Adrenal gland (tissue), 12 donors: ENCODE results near the gene DEK. TPM values are rescaled to one million over a fixed set of nuclear protein-coding genes. Genes with fewer than 3 reads are reported as not detected.
"Not testable (repeated sequence)": the region's sequence is repeated elsewhere in the genome, so short reads cannot be mapped to it uniquely, and the experiment has no call there.

Experiments
- DNase-seq, 7 donors: peaks; one replicate each; pipeline ENCODE4 v3.0.0-alpha.2; 2019 to 2020
- H3K27ac ChIP-seq, 5 donors: fragments of 200-600 bp; sonication (generic) in 4 of 5; 1 replicate in 3 of 5; 2 replicates in 2 of 5; pipeline versions ENCODE4 v1.5.1 to v1.8.0; 2016 to 2020; ENCODE audit warnings: mild to moderate bottlenecking in 1 of 5
- H3K27me3 ChIP-seq: fragments of 200-600 bp; 2 replicates; pipeline ENCODE4 v1.8.0; 2021
- H3K36me3 ChIP-seq, 2 donors: fragments of 200-600 bp; replicated peaks in 1 of 2; 1 replicate in 1 of 2; 2 replicates in 1 of 2; pipeline versions ENCODE4 v1.5.1 to v1.8.0; 2018 to 2022
- H3K4me1 ChIP-seq, 2 donors: fragments of 200-600 bp; replicated peaks in 1 of 2; 1 replicate in 1 of 2; 2 replicates in 1 of 2; pipeline versions ENCODE4 v1.5.1 to v1.8.0; 2018 to 2021
- H3K4me3 ChIP-seq, 4 donors: fragments of 200-600 bp; sonication (generic) in 3 of 4; one replicate each; pipeline ENCODE4 v1.5.1; 2016 to 2018
- H3K9me3 ChIP-seq, 3 donors: fragments of 200-600 bp; sonication (generic) in 1 of 3; replicated peaks in 1 of 3; 1 replicate in 2 of 3; 2 replicates in 1 of 3; pipeline versions ENCODE4 v1.5.1 to v1.8.0; 2016 to 2021
- POLR2A ChIP-seq, 2 donors: fragments of 450-650 bp; IDR thresholded peaks; one replicate each; pipeline ENCODE4 v1.6.1; 2017; ENCODE audit warnings: antibody characterized with exemption in 2 of 2, mild to moderate bottlenecking in 2 of 2, moderate library complexity in 1 of 2
- WGBS, 4 donors: extraction: QIAGEN DNeasy Blood & Tissue Kit in 2 of 4; methylation state at CpG; one replicate each; pipeline versions ENCODE4 v1.1.5 to v1.1.7; 2013 to 2017; 5-methylcytosine and 5-hydroxymethylcytosine counted together
- intact Hi-C, 2 donors: fragments of 100-400 bp; cut with DNase I; formaldehyde crosslinking; loops; one replicate each; pipeline versions ENCODE4 v1.14.1 to v1.15.0; 2022 to 2023
- polyA plus RNA-seq, 3 donors: library from polyadenylated mRNA; stranded (reverse); fragments of 200-250 nt in 2 of 3; fragments of 350-450 nt in 1 of 3; fragmentation: Illumina TruSeq in 1 of 3; extraction: RNeasy Lipid Tissue Mini Kit (QIAGEN cat#74804) in 1 of 3; gene quantifications; one replicate each; pipeline ENCODE4 v1.2.3, GENCODE V29; 2013 to 2014
- total RNA-seq, 9 donors: library from RNA; depleted of rRNA in 4 of 9; stranded (reverse); fragments of >200 nt in 4 of 9; fragments of 120-200 nt in 1 of 9; fragmentation: NEBNext Ultra II Directional in 1 of 9; extraction: Animal tissue kit (Norgen Biotek cat#: 25700) in 1 of 9; gene quantifications; one replicate each; pipeline versions ENCODE4 v1.1.0 to v1.2.4, GENCODE V29; 2013 to 2023
- TF ChIP-seq, protein P1 (sequence below), 6 experiments: fragments of 450-650 bp in 4 of 6; fragments of 200-600 bp in 2 of 6; sonication (generic) in 1 of 6; IDR thresholded peaks; 1 replicate in 5 of 6; 2 replicates in 1 of 6; pipeline versions ENCODE4 v1.5.1 to v1.8.0; 2016 to 2021; ENCODE audit warnings: antibody characterized with exemption in 6 of 6, mild to moderate bottlenecking in 2 of 6, moderate library complexity in 1 of 6
- donor health status: healthy with polysubstance abuse.
- donor health status: Bipolar disorder and iron deficiency.
- donor health status: DM: yes; HTN: yes; CAD: no.
- donor health status: DM: no; HTN: no; CAD: no.
- donor health status: DM: no; HTN: no; CAD: no.
- donor health status: DM: yes; HTN: yes; CAD: no.

DEK gene
- total and polyA plus RNA-seq, 12 donors: 15.7 to 103 (median 61.3) TPM

DNA sequence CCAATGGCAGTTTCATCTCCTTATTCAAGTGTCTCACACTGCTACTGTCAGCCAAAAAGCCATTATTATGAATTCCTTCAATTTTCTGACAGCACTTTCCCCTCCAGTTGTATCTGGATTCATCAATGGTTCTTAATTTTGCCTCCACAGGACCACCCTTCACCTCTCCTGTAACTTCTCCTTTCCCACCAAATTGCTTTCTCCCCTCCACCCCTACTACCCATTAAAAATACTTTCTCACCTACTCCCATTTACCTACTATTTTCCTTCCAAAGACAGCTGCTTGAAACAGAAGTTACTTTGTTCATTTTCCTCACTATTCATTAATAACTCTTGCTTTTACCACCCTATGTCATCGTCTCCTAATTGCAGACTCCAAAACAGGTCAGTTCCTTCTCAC, 29.8 kb downstream of the DEK start:
- peaks cover 0 to 10% of the 10 kb centered on the region in 2 donors for H3K36me3 ChIP-seq
- TF ChIP-seq, protein P1, sequence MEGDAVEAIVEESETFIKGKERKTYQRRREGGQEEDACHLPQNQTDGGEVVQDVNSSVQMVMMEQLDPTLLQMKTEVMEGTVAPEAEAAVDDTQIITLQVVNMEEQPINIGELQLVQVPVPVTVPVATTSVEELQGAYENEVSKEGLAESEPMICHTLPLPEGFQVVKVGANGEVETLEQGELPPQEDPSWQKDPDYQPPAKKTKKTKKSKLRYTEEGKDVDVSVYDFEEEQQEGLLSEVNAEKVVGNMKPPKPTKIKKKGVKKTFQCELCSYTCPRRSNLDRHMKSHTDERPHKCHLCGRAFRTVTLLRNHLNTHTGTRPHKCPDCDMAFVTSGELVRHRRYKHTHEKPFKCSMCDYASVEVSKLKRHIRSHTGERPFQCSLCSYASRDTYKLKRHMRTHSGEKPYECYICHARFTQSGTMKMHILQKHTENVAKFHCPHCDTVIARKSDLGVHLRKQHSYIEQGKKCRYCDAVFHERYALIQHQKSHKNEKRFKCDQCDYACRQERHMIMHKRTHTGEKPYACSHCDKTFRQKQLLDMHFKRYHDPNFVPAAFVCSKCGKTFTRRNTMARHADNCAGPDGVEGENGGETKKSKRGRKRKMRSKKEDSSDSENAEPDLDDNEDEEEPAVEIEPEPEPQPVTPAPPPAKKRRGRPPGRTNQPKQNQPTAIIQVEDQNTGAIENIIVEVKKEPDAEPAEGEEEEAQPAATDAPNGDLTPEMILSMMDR (IDR thresholded peaks at IDR 0.05): no peak
- no peak for TF ChIP-seq POLR2A (IDR thresholded peaks at IDR 0.05)
- 94 to 98% (median 97%) methylated on average over 1 of the region's 1 CpG for WGBS, 4 donors
- H3K4me1 ChIP-seq: no peaks in the 10 kb centered on the region
- DNase-seq: no peak
- H3K4me3 ChIP-seq: no peak overlapping the region
- no peaks in the 10 kb centered on the region for H3K27me3 ChIP-seq
- H3K27ac ChIP-seq: no peak overlapping the region
- H3K9me3 ChIP-seq: peaks cover 0 to 7% (median 0%) of the 10 kb centered on the region in 3 donors
- intact Hi-C loops: no loop called here

DNA sequence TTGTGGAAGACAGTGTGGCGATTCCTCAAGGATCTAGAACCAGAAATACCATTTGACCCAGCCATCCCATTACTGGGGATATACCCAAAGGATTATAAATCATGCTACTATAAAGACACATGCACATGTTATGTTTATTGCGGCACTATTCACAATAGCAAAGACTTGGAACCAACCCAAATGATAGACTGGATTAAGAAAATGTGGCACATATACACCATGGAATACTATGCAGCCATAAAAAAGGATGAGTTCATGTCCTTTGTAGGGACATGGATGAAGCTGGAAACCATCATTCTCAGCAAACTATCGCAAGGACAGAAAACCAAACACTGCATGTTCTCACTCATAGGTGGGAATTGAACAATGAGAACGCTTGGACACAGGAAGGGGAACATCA, 30.6 kb downstream of the DEK start:
- not testable (repeated sequence) for DNase-seq
- WGBS, 4 donors: 97 to 100% (median 98%) methylated on average over 3 to 4 of the region's 4 CpGs

DNA sequence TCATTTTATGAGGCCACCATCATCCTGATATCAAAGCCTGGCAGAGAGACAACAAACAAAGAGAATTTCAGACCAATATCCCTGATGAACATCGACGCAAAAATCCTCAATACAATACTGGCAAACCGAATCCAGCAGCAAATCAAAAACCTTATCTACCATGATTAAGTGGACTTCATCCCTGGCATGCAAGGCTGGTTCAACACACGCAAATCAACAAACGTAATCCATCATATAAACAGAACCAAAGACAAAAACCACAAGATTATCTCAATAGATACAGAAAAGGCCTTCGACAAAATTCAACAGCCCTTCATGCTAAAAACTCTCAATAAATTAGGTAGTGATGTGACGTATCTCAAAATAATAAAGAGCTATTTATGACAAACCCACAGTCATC, 32.5 kb downstream of the DEK start:
- H3K36me3 ChIP-seq, H3K9me3 ChIP-seq, intact Hi-C loops, H3K27me3 ChIP-seq, H3K27ac ChIP-seq, H3K4me3 ChIP-seq, DNase-seq, H3K4me1 ChIP-seq: not testable (repeated sequence)
- 94 to 99% (median 95%) methylated on average over 7 of the region's 7 CpGs for WGBS, 4 donors

More for the DNA sequence above, 30.6 kb downstream of the DEK start:
- H3K4me3 ChIP-seq, H3K4me1 ChIP-seq, intact Hi-C loops, H3K36me3 ChIP-seq, H3K27ac ChIP-seq, H3K9me3 ChIP-seq, H3K27me3 ChIP-seq: not testable (repeated sequence)

DNA sequence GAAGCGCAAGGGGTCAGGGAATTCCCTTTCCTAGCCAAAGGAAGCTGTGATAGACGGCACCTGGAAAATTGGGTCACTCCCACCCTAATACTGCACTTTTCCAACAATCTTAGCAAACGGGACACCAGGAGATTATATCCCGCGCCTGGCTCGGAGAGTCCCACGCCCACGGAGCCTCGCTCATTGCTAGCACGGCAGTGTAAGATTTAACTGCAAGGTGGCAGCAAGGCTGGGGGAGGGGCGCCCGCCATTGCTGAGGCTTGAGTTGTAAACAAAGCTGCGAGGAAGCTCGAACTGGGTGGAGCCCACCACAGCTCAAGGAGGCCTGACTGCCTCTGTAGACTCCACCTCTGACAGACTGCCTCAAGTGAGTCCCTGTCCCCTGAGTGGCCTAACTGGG, 35.7 kb downstream of the DEK start:
- peaks cover 0 to 23% of the 10 kb centered on the region in 2 donors for H3K36me3 ChIP-seq
- DNase-seq, H3K9me3 ChIP-seq, H3K27me3 ChIP-seq, H3K4me3 ChIP-seq, H3K27ac ChIP-seq, intact Hi-C loops, H3K4me1 ChIP-seq: not testable (repeated sequence)
- 96 to 100% (median 98%) methylated on average over 11 to 14 of the region's 14 CpGs for WGBS, 4 donors

DNA sequence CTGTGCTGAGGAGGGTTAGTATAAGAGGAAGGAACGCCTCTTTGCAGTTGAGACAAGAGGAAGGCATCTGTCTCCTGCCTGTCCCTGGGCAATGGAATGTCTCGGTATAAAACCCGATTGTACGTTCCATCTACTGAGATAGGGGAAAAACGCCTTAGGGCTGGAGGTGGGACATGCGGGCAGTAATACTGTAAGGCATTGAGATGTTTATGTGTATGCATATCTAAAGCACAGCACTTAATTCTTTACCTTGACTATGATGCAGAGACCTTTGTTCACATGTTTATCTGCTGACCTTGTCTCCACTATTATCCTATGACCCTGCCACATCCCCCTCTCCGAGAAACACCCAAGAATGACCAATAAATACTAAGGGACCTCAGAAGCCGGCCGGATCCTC, 37.2 kb downstream of the DEK start:
- H3K9me3 ChIP-seq, H3K27me3 ChIP-seq, H3K4me3 ChIP-seq, H3K4me1 ChIP-seq, H3K27ac ChIP-seq, intact Hi-C loops, DNase-seq: not testable (repeated sequence)
- 93 to 98% (median 95%) methylated on average over 9 of the region's 9 CpGs for WGBS, 4 donors
- H3K36me3 ChIP-seq: peaks cover 0 to 29% of the 10 kb centered on the region in 2 donors

DNA sequence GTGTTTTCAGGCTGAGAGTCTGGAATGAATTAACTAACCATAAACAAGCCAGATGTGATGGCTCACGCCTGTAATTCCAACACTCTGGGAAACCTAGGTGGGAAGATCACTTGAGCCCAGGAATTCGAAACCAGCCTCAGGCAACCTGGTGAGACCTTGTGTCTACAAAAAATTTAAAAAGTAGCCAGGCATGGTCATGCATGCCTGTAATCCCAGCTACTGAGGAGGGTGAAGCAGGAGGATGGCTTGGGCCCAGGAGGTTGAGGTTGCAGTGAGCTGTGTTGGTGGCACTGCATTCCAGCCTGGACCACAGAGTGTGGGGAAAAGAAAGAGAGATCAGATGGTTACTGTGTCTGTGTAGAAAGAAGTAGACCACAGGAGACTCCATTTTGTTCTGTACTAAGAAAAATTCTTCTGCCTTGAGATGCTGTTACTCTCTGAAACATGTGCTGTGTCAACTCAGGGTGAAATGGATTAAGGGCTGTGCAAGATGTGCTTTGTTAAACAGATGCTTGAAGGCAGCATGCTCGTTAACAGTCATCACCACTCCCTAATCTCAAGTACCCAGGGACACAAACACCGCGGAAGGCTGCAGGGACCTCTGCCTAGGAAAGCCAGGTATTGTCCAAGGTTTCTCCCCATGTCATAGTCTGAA, 37.8 kb downstream of the DEK start:
- WGBS, 4 donors: 90 to 95% (median 93%) methylated on average over 5 of the region's 5 CpGs
- H3K36me3 ChIP-seq: peaks cover 0 to 30% of the 10 kb centered on the region in 2 donors
- H3K27ac ChIP-seq, H3K9me3 ChIP-seq, H3K4me3 ChIP-seq, H3K4me1 ChIP-seq, intact Hi-C loops, DNase-seq, H3K27me3 ChIP-seq: not testable (repeated sequence)

DNA sequence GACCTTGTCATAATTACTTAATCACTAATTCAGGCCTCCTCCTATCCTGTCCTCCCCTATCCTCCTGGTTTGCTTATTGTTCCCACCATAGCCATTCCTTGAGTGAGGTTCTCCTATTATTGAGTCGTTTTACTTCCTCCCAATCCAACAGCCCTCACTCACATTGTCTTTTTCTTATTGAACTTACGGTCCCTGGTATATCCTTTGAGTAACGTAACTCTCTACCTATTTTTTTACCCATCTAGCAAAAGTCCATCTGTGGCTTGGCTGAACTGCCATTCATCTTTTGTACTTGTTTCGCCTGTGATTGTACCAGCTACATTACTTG, 43.1 kb downstream of the DEK start:
- intact Hi-C loops: no loop called here
- Histone ChIP-seq H3K4me3 (no peak overlapping the region), H3K36me3 (peaks cover 0 to 28% of the 10 kb centered on the region in 2 donors), H3K27ac (no peak overlapping the region), H3K4me1 (no peaks in the 10 kb centered on the region), H3K27me3 (no peaks in the 10 kb centered on the region), H3K9me3 (no peaks in the 10 kb centered on the region)
- no peak for DNase-seq
- no peak for TF ChIP-seq POLR2A (IDR thresholded peaks at IDR 0.05)
- TF ChIP-seq, protein P1 (IDR thresholded peaks at IDR 0.05): no peak
- WGBS, 4 donors: 94 to 97% (median 95%) methylated on average over 4 of the region's 4 CpGs
